SK-N-DZ (cell line): Measurements from ENCODE around the gene SCARB2.
A peak's percentile ranks its signal among the peaks of the same experiment; 100 is the strongest.

Source experiments
- DNase-seq: peaks from one replicate; pipeline ENCODE4 v3.0.0-alpha.2; 2015; ENCODE audit warnings: low spot score

Gene SCARB2

GRCh38 chr4:76198411-76199237 lies 15.0 kb downstream of the SCARB2 start:
- peak; percentile 44 for DNase-seq

DNA sequence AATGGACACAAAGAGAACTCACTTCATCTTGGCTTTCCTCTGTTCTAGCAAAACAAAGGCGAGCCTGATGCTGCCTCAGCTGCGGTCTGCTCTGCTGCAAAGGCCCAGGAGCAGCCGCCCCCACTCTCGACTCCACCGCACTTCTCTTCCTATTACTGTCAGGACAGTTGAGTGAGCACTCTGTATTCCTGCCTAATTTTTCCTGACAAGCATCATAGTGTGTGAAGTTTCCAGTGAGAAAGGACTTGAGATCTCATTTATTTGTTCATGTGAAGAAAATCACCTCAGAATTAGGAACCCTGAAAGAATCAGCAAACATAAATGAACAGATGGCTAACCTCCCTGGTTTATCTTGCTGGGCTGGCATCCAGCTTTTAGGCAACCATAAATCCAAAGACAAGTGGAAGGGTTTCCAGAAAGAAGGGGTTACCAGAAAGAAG lies 15.6 kb downstream of the SCARB2 start:
- DNase-seq = peak; percentile 55

DNA sequence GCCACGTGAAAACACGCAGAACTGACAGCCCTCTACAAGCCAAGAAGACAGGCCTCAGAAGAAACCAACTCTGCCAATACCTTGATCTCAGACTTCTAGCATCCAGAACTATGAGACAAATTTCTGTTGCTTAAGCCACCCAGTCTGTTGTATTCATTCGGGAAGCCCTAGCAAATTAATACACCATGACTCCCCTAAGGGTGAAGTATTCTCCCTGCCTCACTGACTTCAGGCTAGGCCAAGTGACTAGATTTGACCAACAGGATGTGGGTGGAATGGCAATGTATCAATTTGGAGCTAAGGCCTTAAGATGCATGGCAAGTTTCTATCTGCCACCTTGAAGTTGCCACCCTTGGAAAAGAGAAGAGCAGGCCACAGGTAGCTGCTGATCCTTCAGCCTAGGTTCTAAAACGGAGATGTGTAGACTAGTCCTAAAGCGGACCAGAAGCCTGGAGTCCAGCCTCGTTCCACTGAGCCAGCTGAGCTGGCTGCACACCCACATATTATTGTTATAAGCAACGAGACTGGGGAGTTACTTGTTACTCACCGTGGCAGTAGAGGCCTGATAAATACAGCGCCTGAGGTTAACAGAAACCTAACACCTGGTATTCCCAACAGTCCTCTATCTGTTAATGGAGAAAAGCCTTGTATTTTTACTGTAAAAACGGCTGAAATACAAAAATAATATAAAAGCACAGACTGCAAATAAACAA lies 16.4 kb downstream of the SCARB2 start:
- DNase-seq = no peak

DNA sequence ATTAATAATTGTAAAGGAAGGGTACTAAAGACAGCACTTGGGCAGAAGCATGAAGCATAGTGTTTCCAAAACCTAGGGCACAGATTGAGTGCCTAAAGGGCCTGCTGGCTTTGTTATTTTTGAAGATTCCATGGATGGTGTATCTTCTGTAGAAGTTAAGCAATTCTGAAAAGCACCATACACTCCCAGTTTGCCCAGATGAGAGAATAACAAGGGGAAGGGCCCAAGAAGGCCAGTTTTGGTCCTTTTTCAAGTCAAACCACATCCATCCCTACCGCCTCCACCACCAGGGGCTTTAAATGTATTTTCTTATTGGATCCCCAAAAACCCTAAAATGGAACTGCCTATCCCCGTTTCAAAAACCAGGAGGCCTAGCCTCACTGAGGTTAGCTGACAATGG lies 17.2 kb downstream of the SCARB2 start:
- DNase-seq = no peak

- DNase-seq = no peak
Measured at GRCh38 chr4:76195326-76195725, 18.3 kb downstream of the SCARB2 start.

DNA sequence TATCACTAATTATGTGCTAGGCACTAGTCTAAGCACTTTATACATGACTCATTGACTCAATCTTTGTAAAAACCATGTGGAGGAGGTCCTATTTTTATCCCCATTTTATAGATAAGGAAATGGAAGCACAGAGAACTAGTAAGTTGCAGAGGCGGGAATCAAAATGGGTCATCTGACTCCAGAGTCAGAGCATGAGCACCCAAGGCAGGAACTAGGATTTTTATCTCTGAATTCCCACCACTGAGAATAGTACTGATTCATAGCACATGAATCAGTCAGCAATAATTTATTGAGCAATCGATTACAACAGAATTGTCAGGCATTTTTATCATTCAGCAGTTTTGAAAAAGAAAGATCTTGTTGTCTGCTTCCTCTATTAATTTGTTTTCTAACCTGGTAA lies 19.3 kb downstream of the SCARB2 start:
- no peak for DNase-seq

GRCh38 chr4:76192236-76192635 lies 21.4 kb downstream of the SCARB2 start:
- no peak for DNase-seq

GRCh38 chr4:76188557-76188956 lies 25.1 kb downstream of the SCARB2 start:
- no peak for DNase-seq

GRCh38 chr4:76188149-76188548 lies 25.5 kb downstream of the SCARB2 start:
- DNase-seq = no peak

DNA sequence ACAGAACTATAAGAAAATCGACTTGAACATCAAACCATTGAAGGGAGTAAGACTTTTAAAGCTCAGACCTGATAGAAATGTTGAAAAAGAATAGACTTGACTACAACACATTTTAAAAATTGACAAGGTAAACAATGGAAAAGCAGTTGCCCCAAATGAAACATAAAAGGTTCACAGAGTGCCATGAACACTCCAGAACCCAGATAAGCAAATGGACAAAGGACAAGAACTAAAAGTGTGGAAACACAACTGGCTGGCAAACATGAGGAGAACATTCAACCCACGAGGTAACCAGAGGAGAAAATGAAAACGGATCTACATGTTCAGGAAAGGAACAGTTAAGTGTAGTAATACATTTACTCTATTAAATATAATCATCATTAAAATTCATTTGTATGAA lies 26.5 kb downstream of the SCARB2 start:
- DNase-seq = no peak

GRCh38 chr4:76182463-76182862 lies 31.2 kb downstream of the SCARB2 start:
- DNase-seq = no peak

DNA sequence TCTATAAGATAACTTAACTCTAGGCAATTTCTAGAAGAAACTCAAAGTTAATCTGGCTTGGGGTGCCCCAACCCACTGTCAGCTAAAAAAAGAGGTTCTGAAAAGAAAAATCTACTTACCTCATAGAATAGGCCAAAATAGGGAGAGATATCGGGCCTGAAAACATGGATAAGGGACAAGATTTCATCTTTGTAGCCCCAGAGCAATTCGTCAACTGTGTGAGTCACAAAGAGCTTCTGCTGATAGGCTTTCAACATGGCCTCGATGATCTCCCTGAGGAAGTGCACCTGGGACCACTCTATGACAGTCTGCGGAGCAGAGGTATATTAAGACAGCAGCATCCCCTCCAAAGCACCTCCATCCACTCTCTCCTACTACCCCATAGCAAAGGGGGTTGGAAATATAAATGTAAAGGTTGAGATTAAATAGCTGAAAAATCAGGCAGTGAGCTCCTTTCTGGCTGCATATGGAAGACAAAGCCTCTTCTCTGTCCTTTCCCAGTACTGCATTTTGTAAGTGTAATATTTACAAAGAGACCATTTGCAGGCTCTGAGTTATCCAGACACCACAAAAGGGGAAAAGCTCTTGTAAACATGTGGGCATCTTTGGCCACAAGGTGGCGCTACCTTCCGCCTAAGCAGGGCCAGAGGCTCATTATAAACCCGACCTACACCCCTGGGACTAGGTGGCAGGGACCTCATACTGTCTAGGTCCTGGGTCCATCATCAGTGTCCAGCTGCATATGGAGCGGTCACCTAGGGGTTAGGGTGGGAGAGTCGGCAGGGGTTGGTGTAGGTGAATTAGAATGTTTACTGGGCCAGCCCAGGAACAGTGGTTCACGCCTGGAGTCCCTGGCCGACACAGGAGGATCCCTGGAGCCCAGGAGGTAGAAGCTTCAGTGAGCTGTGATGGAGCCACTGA lies 34.0 kb downstream of the SCARB2 start:
- DNase-seq = peak; percentile 72

DNA sequence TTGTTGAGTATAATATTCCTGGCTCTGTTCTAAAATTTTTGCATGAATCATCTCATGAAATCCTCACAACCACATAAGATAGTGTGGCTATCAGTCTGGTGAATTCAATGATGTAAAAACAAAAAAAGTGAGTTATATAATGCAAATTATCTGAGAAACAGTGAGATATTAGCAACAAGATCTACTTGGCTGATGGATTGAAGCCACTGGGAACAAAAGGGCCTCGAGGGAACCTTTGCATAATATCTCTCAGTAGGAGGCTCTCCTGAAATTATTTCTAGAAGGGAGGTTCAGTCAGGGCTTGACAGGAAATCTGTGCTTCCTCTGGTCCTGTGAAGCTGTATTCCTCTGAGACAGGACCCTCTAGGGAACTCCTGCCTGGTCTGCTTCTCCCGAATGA lies 35.3 kb downstream of the SCARB2 start:
- no peak for DNase-seq

- DNase-seq = no peak
Measured at GRCh38 chr4:76177709-76178108, 35.9 kb downstream of the SCARB2 start.

GRCh38 chr4:76175336-76175735 lies 38.3 kb downstream of the SCARB2 start:
- DNase-seq = no peak

GRCh38 chr4:76174216-76174615 lies 39.4 kb downstream of the SCARB2 start:
- no peak for DNase-seq

- DNase-seq = no peak
Measured at GRCh38 chr4:76168688-76169087, 44.9 kb downstream of the SCARB2 start.

GRCh38 chr4:76166480-76166879 lies 47.1 kb downstream of the SCARB2 start:
- DNase-seq = no peak

GRCh38 chr4:76160355-76160754 lies 53.3 kb downstream of the SCARB2 start:
- no peak for DNase-seq

- DNase-seq = no peak
Measured at GRCh38 chr4:76156635-76157034, 57.0 kb downstream of the SCARB2 start.

DNA sequence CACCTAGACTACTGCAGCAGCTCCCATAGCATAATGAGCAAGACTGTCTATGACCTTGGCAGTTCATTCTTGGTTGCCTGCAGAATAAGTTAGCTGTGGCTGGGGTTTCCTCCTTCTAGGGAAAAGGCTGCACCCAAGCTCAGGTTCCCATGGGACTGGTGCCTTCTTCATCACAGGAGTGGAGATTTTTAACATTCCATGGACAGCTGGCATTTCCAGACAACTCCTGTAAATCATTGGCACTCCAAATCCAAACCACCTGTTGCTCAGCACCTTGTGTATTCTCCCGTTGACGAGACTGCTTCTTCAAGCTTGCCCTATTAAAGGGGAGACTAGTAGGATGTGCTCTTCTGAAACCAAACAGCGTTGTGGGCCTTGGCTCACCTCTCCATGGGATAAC lies 57.6 kb downstream of the SCARB2 start:
- DNase-seq = no peak

GRCh38 chr4:76153356-76153755 lies 60.3 kb downstream of the SCARB2 start:
- DNase-seq = no peak
